ENCODE measurements around the gene CIDEA.

CIDEA gene

GRCh38 chr18:12276736-12277554 lies 22.8 kb downstream of the CIDEA start:
- no peak for DNase-seq

- no peak for DNase-seq
These were observed 24.1 kb downstream of the CIDEA start for GRCh38 chr18:12278215-12278671.

GRCh38 chr18:12278741-12279682 lies 24.9 kb downstream of the CIDEA start:
- no peak for DNase-seq

- DNase-seq: no peak
These were observed 25.8 kb downstream of the CIDEA start for GRCh38 chr18:12279781-12280531.

- no peak for DNase-seq
These were observed 27.7 kb downstream of the CIDEA start for GRCh38 chr18:12281861-12282260.

DNA sequence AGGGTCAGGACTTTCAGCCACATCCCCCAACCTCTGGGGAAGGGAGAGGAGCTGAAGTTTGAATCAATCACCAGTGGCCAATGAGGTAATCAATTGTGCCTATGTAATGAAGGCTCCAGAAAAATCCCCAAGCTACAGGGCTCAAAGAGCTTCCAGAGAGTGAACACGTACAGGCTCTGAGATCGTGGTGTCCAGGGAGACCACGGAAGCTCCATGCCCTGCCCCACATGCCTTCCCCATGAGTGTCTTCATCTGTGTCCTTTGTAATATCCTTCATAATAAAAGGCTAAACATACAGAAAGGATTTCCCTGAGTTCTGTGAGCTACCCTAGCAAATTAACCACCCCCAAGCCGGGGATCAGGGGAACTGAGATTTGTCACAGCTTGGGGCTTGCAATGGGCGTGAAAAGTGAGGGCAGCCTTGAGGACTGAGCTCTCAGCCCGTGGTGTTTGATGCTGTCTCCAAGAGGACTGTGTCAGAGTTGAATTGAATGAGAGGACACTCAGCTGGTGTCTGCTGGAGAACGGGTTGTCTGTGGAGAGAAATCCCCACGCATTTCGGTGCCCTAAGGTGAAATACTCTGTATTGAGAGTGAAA lies 28.4 kb downstream of the CIDEA start:
- no peak for DNase-seq

DNA sequence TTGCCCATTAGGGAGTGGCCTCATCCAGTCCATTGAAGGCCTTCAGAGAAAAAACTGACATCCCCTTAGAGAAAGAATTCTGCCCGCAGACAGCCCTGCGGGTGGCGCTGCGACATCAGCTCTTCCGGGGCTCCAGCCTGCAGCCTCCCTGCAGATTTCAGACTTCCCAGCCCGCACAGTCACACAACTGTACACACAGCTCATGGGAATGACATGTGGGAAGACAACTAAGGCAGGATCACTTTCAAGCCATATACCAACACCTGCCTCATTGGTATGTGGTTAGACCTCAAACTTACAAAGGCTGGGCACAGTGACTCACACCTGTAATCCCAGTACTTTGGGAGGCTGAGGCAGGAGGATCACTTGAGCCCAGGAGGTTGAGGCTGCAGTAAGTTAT lies 29.1 kb downstream of the CIDEA start:
- DNase-seq: no peak

- DNase-seq: no peak
These were observed 29.5 kb downstream of the CIDEA start for GRCh38 chr18:12283666-12284065.

- DNase-seq: no peak
These were observed 33.0 kb downstream of the CIDEA start for GRCh38 chr18:12287131-12287681.

- no peak for DNase-seq
These were observed 33.7 kb downstream of the CIDEA start for GRCh38 chr18:12287684-12288402.

DNA sequence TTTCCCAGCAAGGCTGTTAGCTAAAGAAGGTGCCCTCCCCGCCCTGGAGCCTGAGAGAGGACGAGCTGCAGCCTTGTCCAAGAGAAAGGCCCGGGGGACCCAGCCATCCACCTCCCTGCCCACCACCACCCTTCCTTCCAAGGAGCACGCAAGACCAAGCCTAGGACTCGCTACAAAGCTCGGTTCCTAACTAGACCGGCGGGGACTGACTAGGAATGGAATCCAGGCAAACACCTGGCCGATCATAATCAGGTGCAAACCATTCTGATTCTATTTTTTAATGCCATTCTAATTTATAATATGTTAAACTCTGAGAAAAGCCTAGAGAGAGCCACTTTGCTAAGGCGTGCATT lies 34.2 kb downstream of the CIDEA start:
- no peak for DNase-seq

GRCh38 chr18:12290086-12290485 lies 35.9 kb downstream of the CIDEA start:
- no peak for DNase-seq

DNA sequence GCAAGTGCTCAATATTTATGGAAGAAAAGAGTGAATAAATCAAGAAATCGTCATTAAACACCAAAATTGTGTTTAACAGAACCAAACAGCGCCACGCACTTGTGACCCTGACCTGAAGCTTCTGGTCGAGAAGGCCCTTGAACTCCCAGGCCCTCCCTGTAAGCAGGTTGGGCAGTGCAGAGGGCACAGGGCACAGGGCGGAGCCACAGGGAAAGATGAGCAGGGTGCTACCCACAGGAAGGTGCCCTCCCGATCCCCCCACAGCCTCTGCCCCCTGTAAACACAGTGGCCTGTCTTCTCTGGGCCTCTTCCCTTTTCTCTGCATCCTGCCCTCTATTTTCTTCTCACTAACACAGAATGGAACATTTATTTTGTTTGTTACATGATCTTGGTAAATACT lies 37.0 kb downstream of the CIDEA start:
- no peak for DNase-seq

DNA sequence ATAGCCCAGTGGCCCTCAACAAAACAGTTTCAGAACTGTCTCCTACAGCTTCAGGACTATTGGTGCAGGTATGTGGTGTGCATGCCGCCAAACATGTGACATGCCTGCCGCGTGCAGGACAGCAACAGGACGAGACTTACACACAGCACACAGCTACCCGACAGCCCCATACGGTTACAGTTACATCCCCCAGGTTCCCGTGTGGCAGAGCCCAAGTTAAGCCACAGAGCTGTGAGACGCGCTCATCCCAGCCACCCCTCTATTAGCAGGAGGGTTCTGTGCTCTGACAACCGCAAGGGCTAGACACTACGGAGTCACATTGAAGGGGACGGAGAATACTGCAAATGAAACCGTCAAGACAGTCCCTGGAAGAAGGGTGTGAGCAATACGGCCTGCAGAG lies 37.5 kb downstream of the CIDEA start:
- no peak for DNase-seq

GRCh38 chr18:12293831-12294230 lies 39.7 kb downstream of the CIDEA start:
- no peak for DNase-seq

DNA sequence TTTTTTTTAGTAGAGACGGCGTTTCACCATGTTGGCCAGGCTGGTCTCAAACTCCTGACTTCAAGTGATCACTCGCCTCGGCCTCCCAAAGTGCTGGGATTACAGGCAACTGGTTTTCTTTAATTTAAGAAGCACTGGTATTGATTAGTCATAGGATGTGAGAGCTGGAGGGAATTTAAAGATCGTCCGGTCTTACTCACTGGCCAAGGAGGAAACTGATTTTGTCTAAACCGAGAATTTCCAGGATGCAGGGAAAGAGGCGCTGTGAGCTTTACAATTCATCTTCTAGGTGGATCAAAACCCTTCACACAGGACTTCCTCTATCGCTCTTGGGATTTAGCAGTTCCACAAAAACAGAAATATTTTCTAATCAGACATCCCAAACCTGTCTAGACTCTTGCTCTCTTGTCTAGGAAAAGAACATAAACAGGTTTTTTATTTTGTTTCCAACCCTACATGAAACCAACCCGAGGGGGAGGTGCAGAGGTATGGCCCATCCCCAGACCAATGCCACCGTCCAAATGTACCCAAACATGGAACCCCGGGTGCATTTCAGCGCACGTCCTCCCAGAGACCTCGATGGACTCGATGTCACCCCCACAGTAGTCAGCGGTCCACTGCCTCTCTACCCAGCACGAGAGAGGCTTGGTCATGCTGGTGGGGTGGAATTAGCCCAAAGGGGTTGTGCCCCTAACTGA lies 41.4 kb downstream of the CIDEA start:
- DNase-seq: no peak

DNA sequence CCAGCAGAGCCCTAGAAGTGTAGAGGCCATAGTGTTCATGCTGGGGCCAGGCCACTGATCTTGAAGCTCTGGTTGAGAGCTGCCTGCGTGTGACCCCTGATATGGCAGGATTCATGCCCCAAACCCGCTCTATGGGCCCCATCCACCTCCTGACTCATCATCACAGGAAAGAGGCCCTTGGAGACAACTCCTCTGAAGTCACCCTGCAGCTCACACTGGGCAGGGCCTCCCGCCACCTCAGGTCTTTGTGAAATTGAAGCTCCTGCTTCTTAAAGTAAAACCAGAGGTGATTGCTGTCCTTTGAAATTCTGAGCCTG lies 41.9 kb downstream of the CIDEA start:
- no peak for DNase-seq

- DNase-seq: no peak
These were observed 42.3 kb downstream of the CIDEA start for GRCh38 chr18:12296457-12296856.

GRCh38 chr18:12299862-12300261 lies 45.7 kb downstream of the CIDEA start:
- no peak for DNase-seq

DNA sequence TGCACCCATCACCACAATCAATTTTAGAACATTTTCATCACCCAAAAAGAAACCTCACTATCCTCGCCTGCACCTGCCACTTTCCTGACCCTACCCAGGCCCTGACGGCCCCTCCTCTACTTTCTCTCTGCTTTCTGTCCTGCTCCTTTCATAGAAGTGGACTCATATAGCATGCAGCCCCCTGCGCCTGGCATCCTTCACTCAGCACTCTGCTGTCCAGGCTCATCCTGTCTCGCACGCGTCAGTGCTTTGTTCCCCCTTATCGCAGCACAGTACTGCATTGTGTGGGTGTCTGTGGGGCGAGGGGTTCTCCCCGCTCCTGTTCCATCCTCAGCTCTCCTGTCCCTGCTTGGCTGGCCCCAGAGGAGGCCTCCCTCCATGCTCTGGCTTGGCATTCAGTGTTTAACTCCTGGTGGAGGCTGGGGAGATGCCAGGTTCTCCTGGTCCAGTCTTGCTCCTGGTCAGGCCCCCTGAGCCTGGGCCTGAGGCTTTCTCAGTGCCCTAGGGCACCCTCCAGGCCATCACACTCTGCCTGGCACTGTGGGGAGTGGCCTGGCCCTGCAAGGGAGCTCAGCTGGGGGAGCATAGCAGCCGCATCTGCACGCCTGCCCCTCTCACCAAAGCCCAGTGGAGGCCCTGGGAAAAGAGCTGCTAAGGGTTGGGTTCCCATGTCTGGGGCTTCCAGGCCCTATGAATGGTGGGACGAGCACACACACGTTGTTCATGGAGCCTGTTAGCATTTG lies 47.3 kb downstream of the CIDEA start:
- no peak for DNase-seq

All from NCI-H2081 treated with DMSO at 0.1 percent for 48 hours (cell line).